M059J (cell line): ENCODE results near the gene PAPLN. TPM values are rescaled to one million over a fixed set of nuclear protein-coding genes. Genes with fewer than 3 reads are reported as not detected.

ENCODE experiments used
- DNase-seq: peaks from one replicate; pipeline ENCODE4 v3.0.0-alpha.2; 2012; ENCODE audit warnings: low read depth
- total RNA-seq: library from RNA; depleted of rRNA; stranded (reverse); fragments of >200 nt; shearing (Covaris generic); gene quantifications from 2 replicates; pipeline ENCODE4 v1.2.3, GENCODE V29; 2014

Gene PAPLN
- total RNA-seq, 1 experiment from 2014 or later, result 2.0 TPM

GRCh38 chr14:73261075-73261474 lies 23.8 kb downstream of the PAPLN start:
- no peak for DNase-seq

- no peak for DNase-seq
These were observed 24.5 kb downstream of the PAPLN start for GRCh38 chr14:73261520-73262426.

GRCh38 chr14:73262427-73263183 lies 25.3 kb downstream of the PAPLN start:
- DNase-seq, result no peak

GRCh38 chr14:73263606-73264005 lies 26.3 kb downstream of the PAPLN start:
- no peak for DNase-seq

GRCh38 chr14:73264080-73264884 lies 27.0 kb downstream of the PAPLN start:
- DNase-seq, result no peak

- DNase-seq, result no peak
These were observed 27.8 kb downstream of the PAPLN start for GRCh38 chr14:73264885-73265720.

GRCh38 chr14:73265721-73266046 lies 28.4 kb downstream of the PAPLN start:
- DNase-seq, result no peak

GRCh38 chr14:73266317-73266716 lies 29.0 kb downstream of the PAPLN start:
- DNase-seq, result no peak

- no peak for DNase-seq
These were observed 30.2 kb downstream of the PAPLN start for GRCh38 chr14:73267474-73267873.

GRCh38 chr14:73269729-73270531 lies 32.6 kb downstream of the PAPLN start:
- peak; percentile 43 for DNase-seq

GRCh38 chr14:73272393-73272792 lies 35.1 kb downstream of the PAPLN start:
- no peak for DNase-seq

GRCh38 chr14:73273799-73274198 lies 36.5 kb downstream of the PAPLN start:
- no peak for DNase-seq

GRCh38 chr14:73276836-73277235 lies 39.5 kb downstream of the PAPLN start:
- no peak for DNase-seq

GRCh38 chr14:73277376-73277775 lies 40.1 kb downstream of the PAPLN start:
- no peak for DNase-seq

GRCh38 chr14:73280903-73281302 lies 43.6 kb downstream of the PAPLN start:
- no peak for DNase-seq

- no peak for DNase-seq
These were observed 46.5 kb downstream of the PAPLN start for GRCh38 chr14:73283608-73284379.

GRCh38 chr14:73285979-73286378 lies 48.7 kb downstream of the PAPLN start:
- DNase-seq, result no peak

GRCh38 chr14:73286598-73286997 lies 49.3 kb downstream of the PAPLN start:
- no peak for DNase-seq

- DNase-seq, result no peak
These were observed 49.8 kb downstream of the PAPLN start for GRCh38 chr14:73287071-73287470.

GRCh38 chr14:73289308-73289707 lies 52.0 kb downstream of the PAPLN start:
- DNase-seq, result no peak
